Gastrocnemius medialis (tissue), 4 donors: ENCODE results near the gene GSG1. TPM values are rescaled to one million over a fixed set of nuclear protein-coding genes. Genes with fewer than 3 reads are reported as not detected.
"Not testable (repeated sequence)": the region's sequence is repeated elsewhere in the genome, so short reads cannot be mapped to it uniquely, and the experiment has no call there.

Experiments
- ATAC-seq, 2 donors: fragments of 150-250 bp; one replicate each; pipeline ENCODE4 v1.9.1; 2016
- DNase-seq, 2 donors: peaks; one replicate each; pipeline ENCODE4 v3.0.0-alpha.2; 2019
- H3K27ac ChIP-seq, 4 donors: fragments of 200-600 bp; sonication (generic); 1 replicate in 1 of 4; 2 replicates in 3 of 4; pipeline ENCODE4 v1.5.1; 2016 to 2018; ENCODE audit warnings: mild to moderate bottlenecking in 2 of 4, moderate library complexity in 1 of 4
- H3K27me3 ChIP-seq, 3 donors: fragments of 200-600 bp; sonication (generic) in 2 of 3; 1 replicate in 1 of 3; 2 replicates in 2 of 3; pipeline versions ENCODE4 v1.5.1 to v1.6.0; 2016 to 2019; ENCODE audit warnings: mild to moderate bottlenecking in 1 of 3, moderate library complexity in 1 of 3
- H3K36me3 ChIP-seq, 2 donors: fragments of 200-600 bp; sonication (generic) in 1 of 2; one replicate each; pipeline ENCODE4 v1.5.1; 2017 to 2018
- H3K4me1 ChIP-seq, 2 donors: fragments of 200-600 bp; sonication (generic) in 1 of 2; one replicate each; pipeline ENCODE4 v1.5.1; 2016 to 2017; ENCODE audit warnings: mild to moderate bottlenecking in 2 of 2
- H3K4me3 ChIP-seq, 4 donors: fragments of 200-600 bp; sonication (generic) in 3 of 4; 1 replicate in 1 of 4; 2 replicates in 3 of 4; pipeline ENCODE4 v1.5.1; 2016 to 2019; ENCODE audit warnings: mild to moderate bottlenecking in 2 of 4
- H3K9me3 ChIP-seq, 3 donors: fragments of 200-600 bp; sonication (generic) in 2 of 3; 1 replicate in 1 of 3; 2 replicates in 2 of 3; pipeline ENCODE4 v1.5.1; 2016 to 2019
- POLR2A ChIP-seq, 2 donors: fragments of 450-650 bp; IDR thresholded peaks; one replicate each; pipeline ENCODE4 v1.6.1; 2017; ENCODE audit warnings: antibody characterized with exemption in 2 of 2, mild to moderate bottlenecking in 2 of 2, moderate library complexity in 2 of 2
- in situ Hi-C, 4 donors: fragments of 200-750 bp; cut with MboI; loops; one replicate each; pipeline versions ENCODE4 v1.15.0 to v1.8.0; 2017; ENCODE audit warnings: low sequenced_read_pairs in 4 of 4
- intact Hi-C: fragments of 100-400 bp; cut with DNase I; formaldehyde crosslinking; loops from one replicate; pipeline ENCODE4 v1.15.1; 2023; ENCODE audit warnings: low total_unique reads
- total RNA-seq, 4 donors: library from RNA; depleted of rRNA; stranded (reverse); fragments of >200 nt; gene quantifications; one replicate each; pipeline versions ENCODE4 v1.1.0 to v1.2.3, GENCODE V29; 2016
- TF ChIP-seq, protein P1 (sequence below), 5 experiments: fragments of 450-650 bp in 3 of 5; fragments of 200-600 bp in 2 of 5; sonication (generic) in 2 of 5; IDR thresholded peaks in 4 of 5; conservative IDR thresholded peaks in 1 of 5; 1 replicate in 4 of 5; 2 replicates in 1 of 5; pipeline ENCODE4 v1.5.1; 2016 to 2019; ENCODE audit warnings: antibody characterized with exemption in 5 of 5, mild to moderate bottlenecking in 3 of 5, moderate library complexity in 3 of 5

GSG1 gene
- total RNA-seq, 4 donors from 2014 or later: not detected

GRCh38 chr12:13062669-13063068 lies 40.8 kb downstream of the GSG1 start:
- TF ChIP-seq POLR2A (IDR thresholded peaks at IDR 0.05): no peak
- TF ChIP-seq, protein P1, sequence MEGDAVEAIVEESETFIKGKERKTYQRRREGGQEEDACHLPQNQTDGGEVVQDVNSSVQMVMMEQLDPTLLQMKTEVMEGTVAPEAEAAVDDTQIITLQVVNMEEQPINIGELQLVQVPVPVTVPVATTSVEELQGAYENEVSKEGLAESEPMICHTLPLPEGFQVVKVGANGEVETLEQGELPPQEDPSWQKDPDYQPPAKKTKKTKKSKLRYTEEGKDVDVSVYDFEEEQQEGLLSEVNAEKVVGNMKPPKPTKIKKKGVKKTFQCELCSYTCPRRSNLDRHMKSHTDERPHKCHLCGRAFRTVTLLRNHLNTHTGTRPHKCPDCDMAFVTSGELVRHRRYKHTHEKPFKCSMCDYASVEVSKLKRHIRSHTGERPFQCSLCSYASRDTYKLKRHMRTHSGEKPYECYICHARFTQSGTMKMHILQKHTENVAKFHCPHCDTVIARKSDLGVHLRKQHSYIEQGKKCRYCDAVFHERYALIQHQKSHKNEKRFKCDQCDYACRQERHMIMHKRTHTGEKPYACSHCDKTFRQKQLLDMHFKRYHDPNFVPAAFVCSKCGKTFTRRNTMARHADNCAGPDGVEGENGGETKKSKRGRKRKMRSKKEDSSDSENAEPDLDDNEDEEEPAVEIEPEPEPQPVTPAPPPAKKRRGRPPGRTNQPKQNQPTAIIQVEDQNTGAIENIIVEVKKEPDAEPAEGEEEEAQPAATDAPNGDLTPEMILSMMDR (IDR thresholded peaks at IDR 0.05 in 4 of 5, conservative IDR thresholded peaks at IDR 0.05 in 1 of 5): no peak
- H3K4me3 ChIP-seq: no peak overlapping the region
- DNase-seq: no peak
- no peaks in the 10 kb centered on the region for H3K27me3 ChIP-seq
- no peaks in the 10 kb centered on the region for H3K4me1 ChIP-seq
- H3K9me3 ChIP-seq: no peaks in the 10 kb centered on the region
- intact Hi-C loops (no loop called here), in situ Hi-C loops (no loop called here)
- ATAC-seq: no peak
- peaks cover 0 to 16% of the 10 kb centered on the region in 2 donors for H3K36me3 ChIP-seq
- no peak overlapping the region for H3K27ac ChIP-seq

GRCh38 chr12:13061377-13061776 lies 42.1 kb downstream of the GSG1 start:
- no peak overlapping the region for H3K4me3 ChIP-seq
- H3K9me3 ChIP-seq: no peaks in the 10 kb centered on the region
- H3K27me3 ChIP-seq: no peaks in the 10 kb centered on the region
- DNase-seq (no peak), ATAC-seq (no peak)
- no peak overlapping the region for H3K27ac ChIP-seq
- intact Hi-C loops: no loop called here
- no peaks in the 10 kb centered on the region for H3K4me1 ChIP-seq
- in situ Hi-C loops: no loop called here
- TF ChIP-seq, protein P1 (IDR thresholded peaks at IDR 0.05 in 4 of 5, conservative IDR thresholded peaks at IDR 0.05 in 1 of 5): no peak
- TF ChIP-seq POLR2A (IDR thresholded peaks at IDR 0.05): no peak
- peaks cover 0 to 16% of the 10 kb centered on the region in 2 donors for H3K36me3 ChIP-seq

GRCh38 chr12:13060581-13060980 lies 42.9 kb downstream of the GSG1 start:
- Histone ChIP-seq H3K4me1 (no peaks in the 10 kb centered on the region), H3K27ac (no peak overlapping the region), H3K36me3 (peaks cover 0 to 16% of the 10 kb centered on the region in 2 donors), H3K4me3 (no peak overlapping the region), H3K27me3 (no peaks in the 10 kb centered on the region), H3K9me3 (no peaks in the 10 kb centered on the region)
- TF ChIP-seq POLR2A (IDR thresholded peaks at IDR 0.05): no peak
- ATAC-seq (no peak), DNase-seq (no peak)
- intact Hi-C loops (no loop called here), in situ Hi-C loops (no loop called here)

GRCh38 chr12:13053617-13054016 lies 49.9 kb downstream of the GSG1 start:
- intact Hi-C loops, ATAC-seq, H3K36me3 ChIP-seq, in situ Hi-C loops, H3K9me3 ChIP-seq, H3K27me3 ChIP-seq, DNase-seq, H3K27ac ChIP-seq, H3K4me3 ChIP-seq: not testable (repeated sequence)
- peaks cover 0 to 11% of the 10 kb centered on the region in 2 donors for H3K4me1 ChIP-seq

- H3K9me3 ChIP-seq: no peaks in the 10 kb centered on the region
These were observed 51.0 kb downstream of the GSG1 start for GRCh38 chr12:13052421-13052820.

More at GRCh38 chr12:13052421-13052820, 51.0 kb downstream of the GSG1 start:
- H3K4me1 ChIP-seq: peaks cover 0 to 11% of the 10 kb centered on the region in 2 donors
- TF ChIP-seq, protein P1 (IDR thresholded peaks at IDR 0.05 in 4 of 5, conservative IDR thresholded peaks at IDR 0.05 in 1 of 5): no peak
- no peak for TF ChIP-seq POLR2A (IDR thresholded peaks at IDR 0.05)
- in situ Hi-C loops (no loop called here), intact Hi-C loops (no loop called here)
- H3K27me3 ChIP-seq: no peaks in the 10 kb centered on the region
- DNase-seq (no peak), ATAC-seq (no peak)
- H3K27ac ChIP-seq: no peak overlapping the region
- no peak overlapping the region for H3K4me3 ChIP-seq
- H3K36me3 ChIP-seq: no peaks in the 10 kb centered on the region
